Peyer's patch (tissue), 4 donors: ENCODE measurements around the gene NSMCE4A. TPM values are rescaled to one million over a fixed set of nuclear protein-coding genes. Genes with fewer than 3 reads are reported as not detected.

Experiments used
- small RNA-seq, 2 donors: library from RNA; depleted of rRNA; stranded (forward); fragments of <200 nt; gene quantifications; one replicate each; pipeline ENCODE3, GENCODE V24; 2016
- total RNA-seq, 4 donors: library from RNA; depleted of rRNA; stranded (reverse); fragments of >200 nt; gene quantifications; one replicate each; pipeline ENCODE4 v1.1.0, GENCODE V29; 2016

Gene NSMCE4A
- total RNA-seq, 4 donors from 2014 or later: 59.9 to 175 (median 114) TPM

Small RNAs within 50 kb of the gene (small RNA-seq; reads per million reads assigned to genes)
- 0 reads per million in 2 donors for gene RF02219

Other genes starting within 250 kb of the NSMCE4A start
- 10 to 100 TPM; 31.4 to 47.9 (median 38.3) TPM for gene ATE1, start 47.2 kb downstream of the NSMCE4A start, total RNA-seq
- gene TACC2, start 13.9 kb upstream of the NSMCE4A start, total RNA-seq: 100 to 1,000 TPM in 2 of 4 donors, 10 to 100 TPM in 2; 91.6 to 140 (median 109) TPM